IPS DF 6.9 (cell line): ENCODE measurements around the gene FGF12.

Experiments used
- DNase-seq: peaks from one replicate; pipeline ENCODE4 v3.0.0-alpha.2; 2013; ENCODE audit warnings: low read depth, low spot score
- H3K27ac ChIP-seq: one replicate; pipeline ENCODE4 v1.5.1; 2013; ENCODE audit warnings: low read length, control low read depth
- H3K27me3 ChIP-seq: 2 replicates; pipeline ENCODE4 v1.6.1; 2013; ENCODE audit warnings: mild to moderate bottlenecking, low read length; ENCODE audit not compliant: control insufficient read depth, insufficient read depth
- H3K36me3 ChIP-seq: 2 replicates; pipeline ENCODE4 v1.6.1; 2013; ENCODE audit warnings: low read length; ENCODE audit not compliant: control insufficient read depth, insufficient read depth
- H3K4me1 ChIP-seq: 2 replicates; pipeline ENCODE4 v1.6.1; 2013; ENCODE audit warnings: low read length; ENCODE audit not compliant: control insufficient read depth, insufficient read depth
- H3K4me3 ChIP-seq: 2 replicates; pipeline ENCODE4 v1.5.1; 2013; ENCODE audit warnings: mild to moderate bottlenecking, low read length
- H3K9me3 ChIP-seq: 2 replicates; pipeline ENCODE4 v1.6.1; 2013; ENCODE audit warnings: low read length, inconsistent platforms; ENCODE audit not compliant: control insufficient read depth, insufficient read depth
- WGBS: extraction: QIAGEN DNeasy Blood & Tissue Kit; methylation state at CpG from one replicate; pipeline ENCODE4 v1.1.7; 2013; ENCODE audit warnings: mixed read lengths, missing lambda C conversion rate; ENCODE audit not compliant: insufficient read length, insufficient coverage; 5-methylcytosine and 5-hydroxymethylcytosine counted together

Gene FGF12

DNA sequence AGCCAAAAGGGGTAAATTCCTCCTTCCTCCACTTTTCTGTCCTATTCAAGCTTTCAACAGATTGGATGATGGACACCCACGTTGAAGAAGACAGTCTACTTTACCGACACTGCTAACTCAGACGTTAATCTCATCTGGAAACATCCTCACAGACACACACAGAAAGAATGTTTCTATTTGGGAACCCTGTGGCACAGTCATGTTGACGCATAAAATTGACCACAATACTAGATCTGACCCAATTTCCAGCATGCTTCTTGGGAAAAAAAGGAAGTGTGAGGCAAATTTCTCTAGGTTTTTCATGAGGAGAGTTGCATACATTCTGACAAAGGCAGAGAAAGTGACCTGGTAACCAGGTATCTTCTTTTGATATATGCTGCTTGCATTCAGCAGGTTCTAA is 594.1 kb downstream of the FGF12 start:
- Histone ChIP-seq H3K4me3 (no peak overlapping the region), H3K4me1 (no peaks in the 10 kb centered on the region), H3K27me3 (no peaks in the 10 kb centered on the region), H3K27ac (no peak overlapping the region), H3K9me3 (no peaks in the 10 kb centered on the region), H3K36me3 (no peaks in the 10 kb centered on the region)
- no CpG with 5 or more reads among the region's 4 CpGs for WGBS
- no peak for DNase-seq

DNA sequence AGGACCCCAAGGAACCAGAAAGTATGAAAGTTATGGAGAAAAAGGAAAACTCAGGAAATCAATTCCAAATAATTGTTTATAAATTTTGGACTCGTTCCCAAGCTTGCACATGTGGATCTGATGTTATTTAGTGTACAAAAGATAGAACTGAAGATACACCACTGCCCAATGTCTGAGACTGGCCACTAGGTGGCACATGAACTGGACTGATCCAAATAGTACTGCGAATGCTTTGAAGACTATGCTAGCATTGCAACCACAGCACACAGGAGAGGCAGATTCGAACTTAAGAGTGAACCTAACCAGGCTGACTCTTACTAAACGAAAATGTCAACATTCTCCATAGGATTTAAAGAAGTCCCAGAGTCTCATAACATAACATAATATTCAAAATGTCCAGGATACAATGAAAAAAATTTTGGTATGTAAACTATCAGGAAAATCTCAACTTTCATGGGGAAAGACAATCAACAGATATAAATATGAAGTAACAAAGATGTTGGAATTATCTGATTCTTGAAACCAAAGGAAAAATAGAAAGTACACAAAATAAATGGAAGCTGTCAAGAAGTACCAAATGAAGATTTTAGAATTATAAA is 596.7 kb downstream of the FGF12 start:
- Histone ChIP-seq H3K27ac (no peak overlapping the region), H3K27me3 (no peaks in the 10 kb centered on the region), H3K4me1 (no peaks in the 10 kb centered on the region), H3K36me3 (no peaks in the 10 kb centered on the region), H3K9me3 (no peaks in the 10 kb centered on the region), H3K4me3 (no peak overlapping the region)
- WGBS, result no CpG with 5 or more reads among the region's 4 CpGs
- peak; percentile 43 for DNase-seq

DNA sequence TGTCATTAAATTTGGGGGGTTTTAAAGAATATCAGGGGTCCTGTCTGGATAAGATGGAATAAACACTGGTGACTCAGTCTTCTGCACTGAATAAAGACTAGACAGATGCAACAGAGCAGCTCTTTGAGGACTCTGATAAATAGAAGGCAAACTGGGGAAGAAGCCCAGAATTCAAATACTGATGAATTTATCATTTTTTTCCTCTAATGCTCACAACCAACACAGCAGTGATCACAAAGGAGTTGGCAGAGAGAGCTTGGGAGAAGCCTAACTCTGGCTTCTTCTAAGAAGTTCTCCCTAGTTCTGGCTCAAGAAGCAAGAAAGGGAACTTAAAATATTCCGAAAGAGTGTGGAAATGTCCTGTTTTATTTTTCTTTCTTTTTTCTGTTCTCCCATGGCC is 597.8 kb downstream of the FGF12 start:
- no peaks in the 10 kb centered on the region for H3K4me1 ChIP-seq
- H3K27me3 ChIP-seq, result no peaks in the 10 kb centered on the region
- H3K36me3 ChIP-seq, result no peaks in the 10 kb centered on the region
- no peak overlapping the region for H3K4me3 ChIP-seq
- DNase-seq, result no peak
- H3K27ac ChIP-seq, result no peak overlapping the region
- no CpG with 5 or more reads among the region's 1 CpG for WGBS
- no peaks in the 10 kb centered on the region for H3K9me3 ChIP-seq

DNA sequence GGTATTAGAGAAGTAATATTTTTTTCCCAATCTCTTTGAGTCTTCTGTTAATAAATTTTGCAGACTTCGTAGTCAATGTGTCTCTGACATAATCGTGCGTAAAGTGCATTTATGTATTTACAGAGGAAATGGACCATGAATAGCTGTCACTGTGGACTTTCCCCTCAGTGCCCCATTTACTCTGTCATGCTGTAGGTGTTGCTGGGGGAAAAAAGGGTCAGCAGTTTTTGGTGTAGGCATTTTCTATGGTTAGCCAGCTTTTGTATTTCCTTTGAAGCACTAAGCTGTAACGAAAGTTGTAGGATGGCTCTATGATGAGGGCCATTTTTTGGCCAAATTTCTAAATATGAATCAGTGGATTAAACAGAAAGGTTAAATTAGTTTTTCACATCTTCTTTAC is 598.4 kb downstream of the FGF12 start:
- Histone ChIP-seq H3K9me3 (no peaks in the 10 kb centered on the region), H3K4me3 (no peak overlapping the region), H3K36me3 (no peaks in the 10 kb centered on the region), H3K27ac (no peak overlapping the region), H3K27me3 (no peaks in the 10 kb centered on the region), H3K4me1 (no peaks in the 10 kb centered on the region)
- no CpG with 5 or more reads among the region's 4 CpGs for WGBS
- no peak for DNase-seq

DNA sequence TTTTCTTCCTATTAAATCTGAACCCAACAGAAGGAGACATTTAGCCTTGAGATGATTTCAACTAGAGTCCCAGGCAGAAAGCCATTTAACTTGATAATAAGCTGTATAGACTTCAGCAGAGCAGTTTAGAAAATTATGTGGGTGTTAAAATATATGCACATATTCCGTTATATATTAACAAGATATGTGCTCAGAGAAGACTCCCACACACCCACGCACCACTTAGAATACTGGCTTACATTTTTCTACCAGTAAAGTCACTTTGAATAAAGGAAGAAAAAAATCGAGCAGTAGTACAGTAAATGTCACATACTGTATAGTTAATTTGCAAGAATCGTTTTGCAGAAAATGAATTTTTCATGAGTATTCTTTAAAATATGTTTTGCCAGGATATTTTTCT is 599.3 kb downstream of the FGF12 start:
- no peak overlapping the region for H3K4me3 ChIP-seq
- WGBS, result no CpG with 5 or more reads among the region's 4 CpGs

DNA sequence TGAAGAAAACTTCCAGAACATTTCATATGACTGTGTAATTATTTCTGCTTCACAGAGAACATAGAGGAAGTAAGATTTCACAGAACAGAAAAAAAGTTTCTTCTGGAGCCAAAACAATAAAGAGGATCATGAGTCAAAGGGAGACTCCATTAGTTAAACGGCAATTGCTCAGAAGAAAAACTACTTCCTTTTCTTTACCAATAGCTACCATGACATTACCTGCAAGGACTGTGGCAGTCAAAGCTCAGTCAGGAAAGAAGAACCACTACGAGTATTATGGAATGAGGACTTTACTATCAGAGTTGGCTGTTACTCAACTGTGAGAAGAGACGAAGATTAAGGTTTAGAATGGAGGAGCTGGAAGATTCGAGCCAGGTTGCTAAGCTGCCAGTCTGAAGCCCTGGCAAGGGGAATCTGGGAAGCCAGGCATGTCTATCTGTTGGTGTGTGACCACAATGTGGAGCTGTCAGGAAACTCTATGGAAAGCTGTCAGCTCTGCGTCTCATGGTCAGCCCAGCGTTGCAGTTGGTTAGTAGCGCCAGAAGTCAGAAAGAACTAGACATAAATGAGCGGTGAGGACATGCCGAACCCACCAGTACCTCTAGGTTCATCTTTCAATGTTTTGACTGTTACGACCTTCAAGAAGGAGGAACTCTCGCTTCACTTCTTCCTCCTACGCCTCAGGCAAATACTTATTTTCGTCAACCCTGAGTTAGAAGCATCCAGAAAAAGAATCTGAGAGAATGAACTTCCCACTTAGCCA is 604.3 kb downstream of the FGF12 start:
- WGBS, result no CpG with 5 or more reads among the region's 13 CpGs
- Histone ChIP-seq H3K27ac (no peak overlapping the region), H3K36me3 (no peaks in the 10 kb centered on the region), H3K4me1 (no peaks in the 10 kb centered on the region), H3K27me3 (no peaks in the 10 kb centered on the region), H3K4me3 (no peak overlapping the region), H3K9me3 (no peaks in the 10 kb centered on the region)
- no peak for DNase-seq

More for the DNA sequence above, 599.3 kb downstream of the FGF12 start:
- Histone ChIP-seq H3K4me1 (no peaks in the 10 kb centered on the region), H3K27ac (no peak overlapping the region), H3K9me3 (no peaks in the 10 kb centered on the region), H3K36me3 (no peaks in the 10 kb centered on the region), H3K27me3 (no peaks in the 10 kb centered on the region)
- no peak for DNase-seq

DNA sequence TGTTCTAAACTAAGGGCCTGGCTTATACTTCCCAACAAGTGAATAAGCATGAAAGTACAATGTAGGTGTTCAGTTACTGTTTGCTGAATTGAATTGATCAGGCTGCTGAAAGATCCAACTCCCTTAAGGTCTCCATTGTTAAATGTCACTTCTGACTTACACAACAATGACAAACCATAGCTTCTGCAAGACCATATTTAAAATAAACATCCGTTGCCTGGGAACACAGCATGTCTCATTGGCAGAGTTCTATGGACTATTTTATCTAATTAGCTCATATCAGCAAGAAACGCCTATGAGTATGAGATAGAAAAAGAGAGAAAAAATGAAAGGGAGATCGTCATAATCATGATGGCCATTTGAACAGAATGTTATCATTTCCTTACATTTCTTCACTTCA is 605.4 kb downstream of the FGF12 start:
- no peak overlapping the region for H3K4me3 ChIP-seq
- no peak overlapping the region for H3K27ac ChIP-seq
- H3K27me3 ChIP-seq, result no peaks in the 10 kb centered on the region
- WGBS, result no CpG with 5 or more reads among the region's 3 CpGs
- H3K4me1 ChIP-seq, result no peaks in the 10 kb centered on the region
- no peaks in the 10 kb centered on the region for H3K9me3 ChIP-seq
- no peak for DNase-seq
- H3K36me3 ChIP-seq, result no peaks in the 10 kb centered on the region

DNA sequence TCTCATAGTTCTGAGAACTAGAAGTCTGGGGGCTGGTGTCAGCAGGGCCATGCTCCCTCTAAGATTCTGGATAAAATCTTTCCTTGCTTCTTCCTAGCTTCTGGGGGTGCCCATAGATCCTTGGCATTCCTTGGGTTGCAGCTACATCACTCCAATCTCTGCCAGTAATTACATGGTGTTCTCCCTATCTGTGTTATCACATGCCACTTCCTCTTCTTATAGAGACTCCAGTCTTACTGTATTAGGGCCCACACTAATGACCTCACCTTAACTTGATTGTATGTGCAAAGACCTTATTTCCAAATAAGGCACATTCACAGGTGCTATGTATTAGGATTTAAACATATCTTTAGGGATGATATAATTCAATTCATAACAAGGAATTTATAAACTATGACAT is 618.5 kb downstream of the FGF12 start:
- Histone ChIP-seq H3K36me3 (no peaks in the 10 kb centered on the region), H3K4me1 (no peaks in the 10 kb centered on the region), H3K4me3 (no peak overlapping the region), H3K27ac (no peak overlapping the region), H3K27me3 (no peaks in the 10 kb centered on the region), H3K9me3 (no peaks in the 10 kb centered on the region)
- no peak for DNase-seq

DNA sequence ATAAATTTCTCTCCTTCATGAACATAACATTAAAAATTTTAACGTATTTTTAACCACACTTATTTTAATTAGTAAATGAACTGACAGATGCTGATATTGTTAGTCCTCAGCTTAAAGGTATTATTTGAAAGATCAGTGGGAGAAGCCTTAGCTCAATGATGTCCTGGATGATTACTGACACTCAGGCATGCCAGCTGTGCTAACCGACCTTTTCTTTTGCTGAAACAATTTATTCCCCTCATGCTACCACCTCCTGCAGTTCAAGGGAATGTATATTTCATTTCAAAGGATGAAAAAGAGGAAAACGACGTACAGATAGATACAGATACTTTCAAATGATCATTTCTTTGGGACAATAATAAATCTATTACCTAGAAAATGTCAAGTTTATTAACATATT is 620.8 kb downstream of the FGF12 start:
- Histone ChIP-seq H3K9me3 (no peaks in the 10 kb centered on the region), H3K36me3 (no peaks in the 10 kb centered on the region), H3K4me3 (no peak overlapping the region), H3K27ac (no peak overlapping the region), H3K27me3 (no peaks in the 10 kb centered on the region), H3K4me1 (no peaks in the 10 kb centered on the region)
- no CpG with 5 or more reads among the region's 4 CpGs for WGBS
- DNase-seq, result no peak

DNA sequence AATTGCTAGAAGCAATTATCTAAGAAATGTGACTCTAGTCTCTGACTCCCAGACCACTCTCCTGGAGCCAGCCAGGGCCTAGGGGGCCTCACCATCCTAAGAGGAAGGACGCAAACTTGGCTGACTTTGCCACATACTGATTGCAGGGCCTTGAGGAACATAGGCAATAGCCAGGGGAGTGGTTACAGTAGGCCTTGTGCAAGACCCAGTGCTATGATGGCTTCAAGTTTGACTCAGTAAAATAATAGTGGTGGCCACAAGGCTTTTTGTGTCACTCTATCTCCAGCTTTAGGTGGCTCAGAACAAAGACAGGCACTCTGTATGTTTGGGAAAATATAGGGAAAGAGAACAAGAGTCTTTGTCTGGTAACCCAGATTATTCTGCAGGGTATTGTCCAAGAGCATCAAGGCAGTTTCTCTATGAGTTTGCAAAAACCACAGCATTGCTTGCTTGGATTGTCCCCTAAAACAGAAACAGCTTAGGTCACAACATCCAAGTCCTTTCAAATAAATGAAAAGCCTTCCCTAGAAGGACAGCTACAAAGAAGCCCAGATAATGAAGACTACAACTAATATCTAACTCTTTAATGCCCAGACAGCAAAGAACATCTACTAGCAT is 634.8 kb downstream of the FGF12 start:
- Histone ChIP-seq H3K9me3 (no peaks in the 10 kb centered on the region), H3K36me3 (no peaks in the 10 kb centered on the region), H3K27ac (no peak overlapping the region), H3K4me1 (peaks cover 1% of the 10 kb centered on the region; the same call in 1 of the 2 replicates), H3K4me3 (no peak overlapping the region), H3K27me3 (no peaks in the 10 kb centered on the region)
- no peak for DNase-seq
- no CpG with 5 or more reads among the region's 1 CpG for WGBS
